ENCODE measurements around the gene CBFB. TPM values are rescaled to one million over a fixed set of nuclear protein-coding genes. Genes with fewer than 3 reads are reported as not detected.

CBFB gene
- total RNA-seq, 6 donors from 2014 or later: 31.4 to 73.4 (median 54.1) TPM

Small RNA genes lying within 50 kb of the gene (small RNA-seq; reads per million reads assigned to genes)
- gene RN7SL543P: 0 to 0.06 (median 0) reads per million in 4 donors

Other genes with a start within 250 kb of the CBFB start
- under 1 TPM in 2 of 6 donors, not detected in 4; 0.31 to 0.55 TPM for gene TERB1, start 227.6 kb upstream of the CBFB start, total RNA-seq
- 10 to 100 TPM; 12.9 to 48.7 (median 34.0) TPM for gene NAE1, start 198.2 kb upstream of the CBFB start, total RNA-seq
- gene CA7, start 184.7 kb upstream of the CBFB start, total RNA-seq: not detected
- 10 to 100 TPM; 12.3 to 24.6 (median 17.4) TPM for gene PDP2, start 148.6 kb upstream of the CBFB start, total RNA-seq
- 1 to 10 TPM in 2 of 6 donors, under 1 TPM in 1, not detected in 3; 0.40 to 1.8 (median 1.7) TPM for gene CDH16, start 110.3 kb upstream of the CBFB start, total RNA-seq
- 10 to 100 TPM; 13.8 to 50.3 (median 47.0) TPM for gene RRAD, start 103.6 kb upstream of the CBFB start, total RNA-seq
- gene CIAO2B, start 94.7 kb upstream of the CBFB start, total RNA-seq: 100 to 1,000 TPM in 1 of 6 donors, 10 to 100 TPM in 5; 59.6 to 131 (median 73.2) TPM
- gene CES2, start 93.6 kb upstream of the CBFB start, total RNA-seq: 10 to 100 TPM; 32.2 to 76.1 (median 46.5) TPM
- 1 to 10 TPM; 1.4 to 6.2 (median 2.9) TPM for gene CES3, start 67.9 kb upstream of the CBFB start, total RNA-seq
- 10 to 100 TPM in 5 of 6 donors, 1 to 10 TPM in 1; 9.9 to 39.7 (median 20.2) TPM for gene CES4A, start 40.6 kb upstream of the CBFB start, total RNA-seq
- gene PHAF1, start 80.8 kb downstream of the CBFB start, total RNA-seq: 10 to 100 TPM; 16.0 to 32.3 (median 21.9) TPM
- 10 to 100 TPM in 5 of 6 donors, 1 to 10 TPM in 1; 6.3 to 20.8 (median 17.7) TPM for gene B3GNT9, start 121.8 kb downstream of the CBFB start, total RNA-seq
- 10 to 100 TPM; 29.9 to 49.2 (median 35.6) TPM for gene TRADD, start 130.8 kb downstream of the CBFB start, total RNA-seq
- 100 to 1,000 TPM in 1 of 6 donors, 10 to 100 TPM in 5; 24.0 to 114 (median 28.5) TPM for gene FBXL8, start 130.8 kb downstream of the CBFB start, total RNA-seq
- 100 to 1,000 TPM in 2 of 6 donors, 10 to 100 TPM in 4; 33.4 to 784 (median 70.1) TPM for gene HSF4, start 135.6 kb downstream of the CBFB start, total RNA-seq
- 100 to 1,000 TPM in 1 of 6 donors, 10 to 100 TPM in 5; 36.5 to 135 (median 58.0) TPM for gene NOL3, start 141.4 kb downstream of the CBFB start, total RNA-seq
- 100 to 1,000 TPM in 1 of 6 donors, 10 to 100 TPM in 4, 1 to 10 TPM in 1; 9.1 to 147 (median 31.1) TPM for gene MATCAP1, start 154.8 kb downstream of the CBFB start, total RNA-seq
- 10 to 100 TPM in 4 of 6 donors, 1 to 10 TPM in 2; 4.6 to 20.8 (median 10.8) TPM for gene EXOC3L1, start 161.0 kb downstream of the CBFB start, total RNA-seq
- gene E2F4, start 163.0 kb downstream of the CBFB start, total RNA-seq: 100 to 1,000 TPM in 1 of 6 donors, 10 to 100 TPM in 5; 55.7 to 124 (median 85.4) TPM
- 10 to 100 TPM; 17.4 to 26.2 (median 24.4) TPM for gene ELMO3, start 170.0 kb downstream of the CBFB start, total RNA-seq
- 10 to 100 TPM; 21.1 to 50.6 (median 48.5) TPM for gene TMEM208, start 198.0 kb downstream of the CBFB start, total RNA-seq
- 100 to 1,000 TPM in 2 of 6 donors, 10 to 100 TPM in 4; 26.0 to 310 (median 91.0) TPM for gene FHOD1, start 218.3 kb downstream of the CBFB start, total RNA-seq
- gene SLC9A5, start 219.8 kb downstream of the CBFB start, total RNA-seq: 10 to 100 TPM in 1 of 6 donors, 1 to 10 TPM in 4, under 1 TPM in 1; 0.76 to 28.3 (median 4.1) TPM